Caco-2 (cell line): ENCODE data around the gene TMPRSS7. TPM values are rescaled to one million over a fixed set of nuclear protein-coding genes. Genes with fewer than 3 reads are reported as not detected.

Experiments
- BruUV-seq: library from RNA; stranded (reverse); fragments of 400-500 nt; replicated peaks from 2 replicates; lab custom pipeline; 2021; lab: Mats Ljungman, UMichigan
- CTCF ChIA-PET: fragments of 300-600 bp; sonication (Branson Sonifier 250); formaldehyde crosslinking; loops from one replicate; lab custom pipeline; 2022; ENCODE audit warnings: antibody characterized with exemption; lab: Charles Lee
- POLR2A ChIA-PET: fragments of 300-600 bp; sonication (Branson Sonifier 250); formaldehyde crosslinking; loops from one replicate; lab custom pipeline; 2022; ENCODE audit warnings: antibody characterized with exemption; lab: Charles Lee
- DNase-seq, 2 experiments: peaks; one replicate each; pipeline versions ENCODE4 v3.0.0 to v3.0.0-alpha.2; 2020 to 2022
- H3K27me3 ChIP-seq: replicated peaks from 2 replicates; pipeline ENCODE4 v1.6.0; 2011; ENCODE audit warnings: low read length; ENCODE audit not compliant: control insufficient read depth, insufficient read depth
- H3K36me3 ChIP-seq: 2 replicates; pipeline ENCODE4 v1.5.1; 2011; ENCODE audit warnings: low read length; ENCODE audit not compliant: control insufficient read depth, insufficient read depth
- H3K4me1 ChIP-seq: fragments of 250-450 bp; sonication (Bioruptor Pico); 2 replicates; pipeline ENCODE4 v1.5.1; 2020; ENCODE audit warnings: mild to moderate bottlenecking
- H3K4me3 ChIP-seq: 2 replicates; pipeline ENCODE4 v1.5.1; 2011; ENCODE audit warnings: low read depth, mild to moderate bottlenecking, control low read depth, low read length
- H3K9me3 ChIP-seq: fragments of 250-450 bp; sonication (Bioruptor Pico); 2 replicates; pipeline ENCODE4 v1.5.1; 2020; ENCODE audit warnings: mild to moderate bottlenecking, moderate library complexity
- H3K27ac Mint-ChIP-seq: one replicate; pipeline ENCODE4 v1.8.0; 2022; ENCODE audit warnings: mixed read lengths; ENCODE audit not compliant: unreplicated experiment
- H3K27me3 Mint-ChIP-seq: one replicate; pipeline ENCODE4 v1.8.0; 2022; ENCODE audit warnings: mixed read lengths; ENCODE audit not compliant: insufficient read depth, unreplicated experiment
- H3K36me3 Mint-ChIP-seq: one replicate; pipeline ENCODE4 v1.8.0; 2022; ENCODE audit warnings: mild to moderate bottlenecking, mixed read lengths; ENCODE audit not compliant: insufficient read depth, unreplicated experiment
- H3K4me1 Mint-ChIP-seq: one replicate; pipeline ENCODE4 v1.8.0; 2022; ENCODE audit warnings: low read depth, mixed read lengths; ENCODE audit not compliant: unreplicated experiment
- H3K4me3 Mint-ChIP-seq: one replicate; pipeline ENCODE4 v1.8.0; 2022; ENCODE audit warnings: mild to moderate bottlenecking, moderate library complexity, mixed read lengths; ENCODE audit not compliant: unreplicated experiment
- H3K9me3 Mint-ChIP-seq: one replicate; pipeline ENCODE4 v1.8.0; 2022; ENCODE audit warnings: mixed read lengths; ENCODE audit not compliant: unreplicated experiment
- CTCF ChIP-seq, 2 experiments: fragments of 200-600 bp in 1 of 2; IDR thresholded peaks; 1 replicate in 1 of 2; 2 replicates in 1 of 2; pipeline versions ENCODE4 v1.5.1 to v1.8.0; 2011 to 2022; ENCODE audit warnings: antibody characterized with exemption in 1 of 2, control low read depth in 1 of 2, inconsistent platforms in 1 of 2, low read depth in 1 of 2, low read length in 1 of 2, mild to moderate bottlenecking in 1 of 2, moderate library complexity in 1 of 2; ENCODE audit not compliant: insufficient read depth in 1 of 2, severe bottlenecking in 1 of 2, unreplicated experiment in 1 of 2
- intact Hi-C: fragments of 100-400 bp; cut with micrococcal nuclease; formaldehyde crosslinking; loops from one replicate; pipeline ENCODE4 v1.10.0; 2022; ENCODE audit not compliant: unreplicated experiment
- total RNA-seq: library from RNA; stranded (reverse); gene quantifications from 2 replicates; pipeline ENCODE4 v1.2.3, GENCODE V29; 2022

Gene TMPRSS7
- total RNA-seq, 1 experiment from 2014 or later, result 0.36 TPM

- no peaks in the 10 kb centered on the region for H3K36me3 ChIP-seq
Observed at GRCh38 chr3:112048911-112049310, 14.4 kb downstream of the TMPRSS7 start.

GRCh38 chr3:112053229-112053628 lies 18.7 kb downstream of the TMPRSS7 start:
- TF ChIP-seq CTCF (IDR thresholded peaks at IDR 0.05; ENCODE audit: insufficient read depth in 1 of 2, low read depth in 1 of 2, low read length in 1 of 2, severe bottlenecking in 1 of 2, unreplicated experiment in 1 of 2), result no peak
- peaks cover 27% of the 10 kb centered on the region for H3K4me1 Mint-ChIP-seq
- no peaks in the 10 kb centered on the region for H3K27me3 Mint-ChIP-seq
- POLR2A ChIA-PET, result interaction anchor here (0.9 kb wide), 1 partner anchor 33 kb away, joined by 6 read pairs; no protein-coding TSS in a partner anchor
- Histone ChIP-seq H3K4me1 (peaks cover 18% of the 10 kb centered on the region), H3K36me3 (no peaks in the 10 kb centered on the region), H3K9me3 (no peaks in the 10 kb centered on the region), H3K4me3 (no peak overlapping the region), H3K27me3 (no peaks in the 10 kb centered on the region)
- intact Hi-C loops, result no loop called here
- no peak overlapping the region for H3K4me3 Mint-ChIP-seq
- no TSS peak for BruUV-seq
- H3K27ac Mint-ChIP-seq, result no peak overlapping the region
- H3K9me3 Mint-ChIP-seq, result no peaks in the 10 kb centered on the region
- H3K36me3 Mint-ChIP-seq, result no peaks in the 10 kb centered on the region
- DNase-seq, result no peak
- CTCF ChIA-PET, result interaction anchor here (0.7 to 1.5 kb wide), 3 partner anchors 10 to 971 kb away, joined by 3 to 4 read pairs (median 4); no protein-coding TSS in a partner anchor

More at GRCh38 chr3:112048911-112049310, 14.4 kb downstream of the TMPRSS7 start:
- peaks cover 15% of the 10 kb centered on the region for H3K4me1 ChIP-seq
- DNase-seq, result no peak
- no peaks in the 10 kb centered on the region for H3K27me3 ChIP-seq
- H3K4me3 Mint-ChIP-seq, result no peak overlapping the region
- no peaks in the 10 kb centered on the region for H3K27me3 Mint-ChIP-seq
- BruUV-seq, result no TSS peak
- H3K4me3 ChIP-seq, result no peak overlapping the region
- H3K27ac Mint-ChIP-seq, result no peak overlapping the region
- no peaks in the 10 kb centered on the region for H3K9me3 ChIP-seq
- intact Hi-C loops, result loop anchor here (10.0 kb wide), 1 partner anchor 334 kb away; no protein-coding TSS in a partner anchor
- no peak for TF ChIP-seq CTCF (IDR thresholded peaks at IDR 0.05; ENCODE audit: insufficient read depth in 1 of 2, low read depth in 1 of 2, low read length in 1 of 2, severe bottlenecking in 1 of 2, unreplicated experiment in 1 of 2)
- no peaks in the 10 kb centered on the region for H3K36me3 Mint-ChIP-seq
- H3K9me3 Mint-ChIP-seq, result no peaks in the 10 kb centered on the region
- peaks cover 23% of the 10 kb centered on the region for H3K4me1 Mint-ChIP-seq
- POLR2A ChIA-PET, result no interaction called here
- CTCF ChIA-PET, result no interaction called here

- Histone ChIP-seq H3K4me3 (no peak overlapping the region), H3K27me3 (no peaks in the 10 kb centered on the region), H3K4me1 (peaks cover 33% of the 10 kb centered on the region), H3K9me3 (no peaks in the 10 kb centered on the region), H3K36me3 (no peaks in the 10 kb centered on the region)
- ChIA-PET CTCF (no interaction called here), POLR2A (no interaction called here)
- no peaks in the 10 kb centered on the region for H3K36me3 Mint-ChIP-seq
- no peak overlapping the region for H3K4me3 Mint-ChIP-seq
- H3K9me3 Mint-ChIP-seq, result no peaks in the 10 kb centered on the region
- peaks cover 43% of the 10 kb centered on the region for H3K4me1 Mint-ChIP-seq
- H3K27ac Mint-ChIP-seq, result no peak overlapping the region
- TF ChIP-seq CTCF (IDR thresholded peaks at IDR 0.05; ENCODE audit: insufficient read depth in 1 of 2, low read depth in 1 of 2, low read length in 1 of 2, severe bottlenecking in 1 of 2, unreplicated experiment in 1 of 2), result no peak
- BruUV-seq, result no TSS peak
- DNase-seq, result no peak
- no peaks in the 10 kb centered on the region for H3K27me3 Mint-ChIP-seq
- intact Hi-C loops, result no loop called here
Observed at GRCh38 chr3:112056451-112056929, 22.0 kb downstream of the TMPRSS7 start.
